ENCODE measurements around the gene ALOXE3.
"Not testable (repeated sequence)": the region's sequence is repeated elsewhere in the genome, so short reads cannot be mapped to it uniquely, and the experiment has no call there.

ALOXE3 gene

GRCh38 chr17:8091033-8091687 is 27.2 kb downstream of the ALOXE3 start:
- DNase-seq (ENCODE audit: low read depth): no peak

- no peak for DNase-seq (ENCODE audit: low read depth)
These were observed 28.6 kb downstream of the ALOXE3 start for GRCh38 chr17:8089728-8090127.

- DNase-seq (ENCODE audit: low read depth): no peak
These were observed 30.4 kb downstream of the ALOXE3 start for GRCh38 chr17:8087952-8088230.

GRCh38 chr17:8087075-8087951 is 31.0 kb downstream of the ALOXE3 start, which contains the start of gene ALOX12B:
Gene ALOX12B (minus strand): TSS chr17:8087716. CDS start chr17:8087442, 274 bp downstream.
- no peak for DNase-seq (ENCODE audit: low read depth)

GRCh38 chr17:8084250-8084649 is 34.1 kb downstream of the ALOXE3 start:
- no peak for DNase-seq (ENCODE audit: low read depth)

GRCh38 chr17:8082292-8082691 is 36.0 kb downstream of the ALOXE3 start:
- no peak for DNase-seq (ENCODE audit: low read depth)

- DNase-seq (ENCODE audit: low read depth): no peak
These were observed 36.4 kb downstream of the ALOXE3 start for GRCh38 chr17:8081876-8082275.

GRCh38 chr17:8080799-8081219 is 37.5 kb downstream of the ALOXE3 start:
- no peak for DNase-seq (ENCODE audit: low read depth)

- no peak for DNase-seq (ENCODE audit: low read depth)
These were observed 38.0 kb downstream of the ALOXE3 start for GRCh38 chr17:8080208-8080798.

- DNase-seq (ENCODE audit: low read depth): peak; percentile 63
These were observed 38.8 kb downstream of the ALOXE3 start for GRCh38 chr17:8079291-8080207.

- not testable (repeated sequence) for DNase-seq (ENCODE audit: low read depth)
These were observed 40.4 kb downstream of the ALOXE3 start for GRCh38 chr17:8077939-8078338.

GRCh38 chr17:8076502-8077266 is 41.6 kb downstream of the ALOXE3 start:
- no peak for DNase-seq (ENCODE audit: low read depth)

GRCh38 chr17:8075574-8076342 is 42.6 kb downstream of the ALOXE3 start:
- DNase-seq (ENCODE audit: low read depth): no peak

GRCh38 chr17:8075081-8075480 is 43.2 kb downstream of the ALOXE3 start:
- DNase-seq (ENCODE audit: low read depth): no peak

- DNase-seq (ENCODE audit: low read depth): no peak
These were observed 43.8 kb downstream of the ALOXE3 start for GRCh38 chr17:8074554-8074953.

GRCh38 chr17:8073627-8074484 is 44.5 kb downstream of the ALOXE3 start:
- peak; percentile 73 for DNase-seq (ENCODE audit: low read depth)

- DNase-seq (ENCODE audit: low read depth): no peak
These were observed 45.4 kb downstream of the ALOXE3 start for GRCh38 chr17:8072729-8073461.

GRCh38 chr17:8072341-8072728 is 46.0 kb downstream of the ALOXE3 start:
- no peak for DNase-seq (ENCODE audit: low read depth)

GRCh38 chr17:8071496-8071895 is 46.8 kb downstream of the ALOXE3 start:
- DNase-seq (ENCODE audit: low read depth): no peak
